HL-60 (cell line): Measurements from ENCODE around the gene NRXN3.
"Not testable (repeated sequence)": the region's sequence is repeated elsewhere in the genome, so short reads cannot be mapped to it uniquely, and the experiment has no call there.

Experiments used
- CTCF ChIP-seq: IDR thresholded peaks from one replicate; pipeline ENCODE4 v1.5.1; 2011; ENCODE audit warnings: low read length, control low read depth, inconsistent platforms; ENCODE audit not compliant: insufficient read depth
- POLR2AphosphoS5 ChIP-seq: IDR thresholded peaks from 2 replicates; pipeline ENCODE4 v1.6.1; 2012; ENCODE audit warnings: low read depth

DNA sequence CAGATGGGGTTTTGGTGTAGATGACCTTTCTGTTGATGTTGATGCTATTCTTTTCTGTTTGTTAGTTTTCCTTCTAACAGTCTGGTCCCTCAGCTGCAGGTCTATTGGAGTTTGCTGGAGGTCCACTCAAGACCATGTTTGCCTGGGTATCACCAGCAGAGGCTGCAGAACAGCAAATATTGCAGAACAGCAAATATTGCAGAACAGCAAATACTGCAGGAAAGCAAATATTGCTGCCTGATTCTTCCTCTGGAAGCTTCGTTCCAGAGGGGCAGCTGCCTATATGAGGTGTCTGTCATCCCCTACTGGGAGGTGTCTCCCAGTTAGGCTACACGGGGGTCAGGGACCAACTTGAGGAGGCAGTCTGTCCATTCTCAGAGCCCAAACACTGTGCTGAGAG is 371.6 kb downstream of the NRXN3 start:
- not testable (repeated sequence) for TF ChIP-seq CTCF, POLR2AphosphoS5
